ENCODE measurements around the gene FKBP10.
A peak's percentile ranks its signal among the peaks of the same experiment; 100 is the strongest.

FKBP10 gene

GRCh38 chr17:41781404-41782110, 31.2 kb upstream of the FKBP10 start:
- no peak overlapping the region for H3K4me3 ChIP-seq (ENCODE audit: low read depth, low read length)
- no peak for DNase-seq (ENCODE audit: low read depth)

DNA sequence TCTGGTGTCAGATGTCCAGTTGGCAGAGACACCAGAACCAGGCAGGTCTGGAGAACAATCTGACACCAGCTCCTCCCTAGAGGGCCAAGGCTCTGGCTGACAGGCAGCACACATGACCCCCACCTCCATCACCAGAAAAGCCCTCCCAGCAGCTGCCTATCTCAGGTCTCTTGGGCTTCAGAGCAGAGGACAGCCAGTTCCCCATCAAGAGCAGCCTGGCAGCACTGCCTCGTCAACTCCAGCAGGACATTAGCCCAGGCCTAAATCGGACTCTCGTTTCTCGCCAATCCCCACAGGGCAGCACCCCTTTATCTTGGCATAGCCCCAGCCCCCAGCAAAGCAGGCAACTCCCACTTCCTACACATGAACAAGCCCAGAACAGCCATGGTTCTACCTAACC, 30.7 kb upstream of the FKBP10 start:
- no peak overlapping the region for H3K4me3 ChIP-seq (ENCODE audit: low read depth, low read length)

DNA sequence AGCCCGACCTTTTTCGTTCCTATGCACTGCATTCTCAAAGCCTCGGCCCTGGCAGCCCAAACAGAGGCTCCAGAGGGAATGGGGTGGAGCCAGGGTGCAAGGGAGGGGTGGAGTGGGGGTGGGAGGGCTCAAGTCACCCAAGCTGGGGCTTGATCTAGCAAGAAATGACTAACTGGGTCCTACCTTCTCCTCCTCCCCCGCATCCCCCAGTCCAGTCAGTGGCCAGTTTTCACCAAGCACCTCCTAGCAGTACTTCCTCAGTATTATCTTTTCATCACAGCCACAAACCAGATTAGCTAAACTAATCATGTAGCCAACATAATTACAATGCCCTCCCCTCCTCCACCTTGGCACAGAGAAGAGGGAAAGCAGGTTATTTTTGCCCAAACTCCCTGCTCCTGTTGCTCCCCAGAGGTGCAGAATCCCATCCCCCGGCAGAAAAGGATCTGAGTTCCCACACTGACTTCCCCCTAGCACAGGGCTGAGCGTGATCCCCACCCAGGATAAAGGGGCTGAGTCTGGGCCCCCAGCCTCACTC, 28.5 kb upstream of the FKBP10 start:
- DNase-seq (ENCODE audit: low read depth), result no peak
- no peak overlapping the region for H3K4me3 ChIP-seq (ENCODE audit: low read depth, low read length)

More for the DNA sequence above, 30.7 kb upstream of the FKBP10 start:
- no peak for DNase-seq (ENCODE audit: low read depth)

- DNase-seq (ENCODE audit: low read depth), result no peak
These were observed 27.5 kb upstream of the FKBP10 start for GRCh38 chr17:41785091-41785858.

GRCh38 chr17:41785859-41786226, 27.0 kb upstream of the FKBP10 start:
- peak overlapping the region; percentile 49 for H3K4me3 ChIP-seq (ENCODE audit: low read depth, low read length)
- no peak for DNase-seq (ENCODE audit: low read depth)

More at GRCh38 chr17:41785091-41785858, 27.5 kb upstream of the FKBP10 start:
- H3K4me3 ChIP-seq (ENCODE audit: low read depth, low read length), result peak overlapping the region; percentile 49

GRCh38 chr17:41786227-41787020, 26.4 kb upstream of the FKBP10 start, which contains the start of gene JUP:
Gene JUP, minus strand, starts transcription at chr17:41786711. Its CDS starts 14,857 bp downstream, at chr17:41771854.
- DNase-seq (ENCODE audit: low read depth), result peak; percentile 81
- H3K4me3 ChIP-seq (ENCODE audit: low read depth, low read length), result peak within 1 kb of the TSS; percentile 49

GRCh38 chr17:41787021-41787418, 25.8 kb upstream of the FKBP10 start:
- no peak for DNase-seq (ENCODE audit: low read depth)
- no peak overlapping the region for H3K4me3 ChIP-seq (ENCODE audit: low read depth, low read length)

DNA sequence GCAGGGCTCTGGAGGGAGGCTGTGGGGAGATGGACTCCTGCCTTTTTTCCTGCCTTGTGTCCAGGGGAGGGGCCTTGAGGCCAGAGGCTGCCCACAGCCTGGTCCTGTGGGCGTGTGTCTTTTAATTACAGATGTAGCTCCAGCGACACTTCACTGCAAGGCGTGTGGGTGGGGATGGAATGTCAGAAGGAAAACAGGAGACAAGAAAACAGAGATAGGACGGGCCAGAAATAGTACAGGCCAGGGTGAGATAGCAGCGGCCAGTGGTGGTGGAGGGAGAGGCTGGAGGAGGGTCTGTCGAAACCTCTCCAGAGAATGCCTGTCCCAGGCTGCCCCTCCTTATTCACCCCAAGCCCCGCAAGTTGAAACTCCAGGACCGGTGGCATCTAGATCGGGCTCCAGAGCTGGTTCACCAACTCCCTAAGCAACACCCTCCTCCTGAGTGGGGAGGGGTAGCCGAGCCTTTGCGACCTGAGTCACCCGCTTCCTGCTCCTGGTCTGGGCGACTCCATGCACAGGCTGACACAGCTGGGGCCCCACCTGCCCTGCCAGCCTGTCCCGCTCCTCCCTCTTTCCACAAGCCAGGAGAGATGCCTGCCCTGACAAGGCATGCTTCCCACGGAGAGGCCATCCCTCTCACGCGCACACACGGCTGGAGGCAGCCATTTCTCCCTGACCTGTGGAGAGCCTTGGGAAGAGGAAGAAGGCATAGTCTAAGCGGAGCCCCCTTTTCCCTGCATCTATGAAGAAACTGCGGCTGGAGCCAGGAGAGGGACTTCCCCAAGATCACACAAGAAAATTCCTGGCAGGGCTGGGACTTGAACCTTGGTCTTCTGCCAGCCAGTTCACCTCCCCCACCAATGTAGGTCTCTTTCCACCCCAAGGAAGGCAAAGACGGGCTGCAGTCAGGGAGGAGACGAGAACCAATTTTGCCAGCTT, 19.7 kb upstream of the FKBP10 start:
- no peak for DNase-seq (ENCODE audit: low read depth)
- H3K4me3 ChIP-seq (ENCODE audit: low read depth, low read length), result no peak overlapping the region

GRCh38 chr17:41793784-41794539, 18.8 kb upstream of the FKBP10 start:
- H3K4me3 ChIP-seq (ENCODE audit: low read depth, low read length), result no peak overlapping the region
- no peak for DNase-seq (ENCODE audit: low read depth)

GRCh38 chr17:41794540-41794975, 18.2 kb upstream of the FKBP10 start:
- H3K4me3 ChIP-seq (ENCODE audit: low read depth, low read length), result no peak overlapping the region
- DNase-seq (ENCODE audit: low read depth), result no peak

GRCh38 chr17:41796121-41796895, 16.5 kb upstream of the FKBP10 start:
- H3K4me3 ChIP-seq (ENCODE audit: low read depth, low read length), result no peak overlapping the region
- DNase-seq (ENCODE audit: low read depth), result no peak

DNA sequence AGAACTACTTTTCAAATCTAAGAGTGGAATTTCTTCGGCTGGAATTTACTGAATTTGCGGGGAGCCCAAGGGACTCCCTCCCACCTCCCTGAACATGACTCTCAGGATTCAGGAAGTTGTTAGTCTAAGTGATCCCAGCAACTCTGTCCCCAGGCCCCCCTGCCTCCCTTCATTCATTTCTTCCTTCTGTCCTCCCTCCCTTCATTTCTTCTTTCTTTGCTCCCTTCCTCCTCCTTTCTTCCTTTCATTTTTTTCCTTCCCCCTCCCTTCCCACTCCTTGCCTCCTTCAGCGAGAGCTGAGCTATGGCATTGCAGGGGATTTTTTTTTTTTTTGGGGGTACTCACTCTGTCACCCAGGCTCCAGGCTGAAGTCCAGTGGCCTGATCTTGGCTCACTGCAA, 15.4 kb upstream of the FKBP10 start:
- no peak for DNase-seq (ENCODE audit: low read depth)
- no peak overlapping the region for H3K4me3 ChIP-seq (ENCODE audit: low read depth, low read length)

GRCh38 chr17:41799366-41799765, 13.4 kb upstream of the FKBP10 start:
- no peak overlapping the region for H3K4me3 ChIP-seq (ENCODE audit: low read depth, low read length)
- DNase-seq (ENCODE audit: low read depth), result no peak

- H3K4me3 ChIP-seq (ENCODE audit: low read depth, low read length), result no peak overlapping the region
- no peak for DNase-seq (ENCODE audit: low read depth)
These were observed 12.0 kb upstream of the FKBP10 start for GRCh38 chr17:41800601-41801373.

- no peak for DNase-seq (ENCODE audit: low read depth)
These were observed 11.2 kb upstream of the FKBP10 start for GRCh38 chr17:41801374-41802271.

More at GRCh38 chr17:41801374-41802271, 11.2 kb upstream of the FKBP10 start:
- H3K4me3 ChIP-seq (ENCODE audit: low read depth, low read length), result no peak overlapping the region
